Kidney glomerular epithelial cell (primary cell): ENCODE results near the gene CACNA1C.

Experiments used
- DNase-seq: peaks from one replicate; lab custom pipeline; 2025; lab: John Stamatoyannopoulos, UW

Gene CACNA1C

GRCh38 chr12:2628401-2628800 is 575.6 kb downstream of the CACNA1C start:
- DNase-seq, result no peak

GRCh38 chr12:2629051-2629450 is 576.3 kb downstream of the CACNA1C start:
- no peak for DNase-seq

- DNase-seq, result no peak
Measured at GRCh38 chr12:2631653-2632350, 579.0 kb downstream of the CACNA1C start.

GRCh38 chr12:2633176-2633824 is 580.5 kb downstream of the CACNA1C start:
- DNase-seq, result no peak

GRCh38 chr12:2633825-2634200 is 581.0 kb downstream of the CACNA1C start:
- no peak for DNase-seq

GRCh38 chr12:2634471-2634870 is 581.7 kb downstream of the CACNA1C start:
- no peak for DNase-seq

- no peak for DNase-seq
Measured at GRCh38 chr12:2636741-2637340, 584.1 kb downstream of the CACNA1C start.

GRCh38 chr12:2637371-2637770 is 584.6 kb downstream of the CACNA1C start:
- DNase-seq, result no peak

GRCh38 chr12:2638273-2639019 is 585.7 kb downstream of the CACNA1C start:
- no peak for DNase-seq

- DNase-seq, result no peak
Measured at GRCh38 chr12:2639020-2639298, 586.2 kb downstream of the CACNA1C start.

- DNase-seq, result no peak
Measured at GRCh38 chr12:2640281-2640680, 587.5 kb downstream of the CACNA1C start.

- DNase-seq, result peak; percentile 80
Measured at GRCh38 chr12:2640709-2641108, 587.9 kb downstream of the CACNA1C start.

- DNase-seq, result no peak
Measured at GRCh38 chr12:2641207-2641606, 588.4 kb downstream of the CACNA1C start.

GRCh38 chr12:2641761-2642160 is 589.0 kb downstream of the CACNA1C start:
- no peak for DNase-seq

GRCh38 chr12:2642176-2642892 is 589.5 kb downstream of the CACNA1C start:
- DNase-seq, result no peak

- DNase-seq, result no peak
Measured at GRCh38 chr12:2642896-2643425, 590.2 kb downstream of the CACNA1C start.

- DNase-seq, result no peak
Measured at GRCh38 chr12:2643576-2644135, 590.9 kb downstream of the CACNA1C start.

GRCh38 chr12:2644683-2645405 is 592.1 kb downstream of the CACNA1C start:
- no peak for DNase-seq

GRCh38 chr12:2645460-2645859 is 592.7 kb downstream of the CACNA1C start:
- no peak for DNase-seq

GRCh38 chr12:2646341-2646740 is 593.6 kb downstream of the CACNA1C start:
- no peak for DNase-seq

- DNase-seq, result no peak
Measured at GRCh38 chr12:2647186-2647585, 594.4 kb downstream of the CACNA1C start.
